Activated naive CD8-positive, alpha-beta T cell treated with anti-CD3 and anti-CD28 coated beads for 36 hours (primary cell): Measurements from ENCODE around the gene TPK1. TPM values are rescaled to one million over a fixed set of nuclear protein-coding genes. Genes with fewer than 3 reads are reported as not detected.

Experiments used
- DNase-seq: peaks from one replicate; pipeline ENCODE4 v3.0.0; 2021
- H3K27ac Mint-ChIP-seq: one replicate; pipeline ENCODE4 v1.8.0; 2022; ENCODE audit warnings: mild to moderate bottlenecking, moderate library complexity, mixed read lengths
- H3K27me3 Mint-ChIP-seq: one replicate; pipeline ENCODE4 v1.8.0; 2022; ENCODE audit warnings: mild to moderate bottlenecking, mixed read lengths
- H3K36me3 Mint-ChIP-seq: one replicate; pipeline ENCODE4 v1.8.0; 2021; ENCODE audit warnings: mild to moderate bottlenecking, mixed read lengths
- H3K4me1 Mint-ChIP-seq: one replicate; pipeline ENCODE4 v1.8.0; 2021; ENCODE audit warnings: mixed read lengths
- H3K4me3 Mint-ChIP-seq: one replicate; pipeline ENCODE4 v1.8.0; 2022; ENCODE audit warnings: mild to moderate bottlenecking, moderate library complexity, mixed read lengths
- H3K9me3 Mint-ChIP-seq: one replicate; pipeline ENCODE4 v1.8.0; 2022; ENCODE audit warnings: mixed read lengths
- total RNA-seq, 2 experiments: library from RNA; stranded (reverse); gene quantifications; one replicate each; pipeline ENCODE4 v1.2.3, GENCODE V29; 2021

TPK1 gene
- total RNA-seq, 2 experiments from 2014 or later = 16.7 to 21.4 TPM

DNA sequence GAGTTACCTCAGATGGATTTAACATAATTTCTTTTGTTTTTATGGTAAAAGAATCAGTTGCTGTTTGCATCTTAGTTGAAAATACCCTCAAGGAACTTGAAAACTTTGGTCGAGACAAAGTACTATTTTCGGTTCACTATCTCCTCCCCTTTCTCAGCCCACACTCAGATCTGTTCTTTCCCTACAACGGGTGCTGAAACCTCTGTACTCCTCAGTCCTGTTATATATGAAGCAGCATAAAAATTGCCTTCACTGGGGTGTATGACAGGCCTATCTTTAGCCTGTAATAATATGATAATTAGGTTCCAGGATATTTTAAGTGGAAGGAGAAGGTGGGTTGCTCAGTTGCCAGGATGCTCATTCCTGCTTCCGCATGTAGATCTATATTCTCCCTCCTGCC lies 327.2 kb downstream of the TPK1 start:
- no peaks in the 10 kb centered on the region for H3K4me1 Mint-ChIP-seq
- H3K36me3 Mint-ChIP-seq = peaks cover 3% of the 10 kb centered on the region
- H3K9me3 Mint-ChIP-seq = no peaks in the 10 kb centered on the region
- H3K27me3 Mint-ChIP-seq = no peaks in the 10 kb centered on the region
- DNase-seq = no peak
- no peak overlapping the region for H3K27ac Mint-ChIP-seq
- H3K4me3 Mint-ChIP-seq = no peak overlapping the region

DNA sequence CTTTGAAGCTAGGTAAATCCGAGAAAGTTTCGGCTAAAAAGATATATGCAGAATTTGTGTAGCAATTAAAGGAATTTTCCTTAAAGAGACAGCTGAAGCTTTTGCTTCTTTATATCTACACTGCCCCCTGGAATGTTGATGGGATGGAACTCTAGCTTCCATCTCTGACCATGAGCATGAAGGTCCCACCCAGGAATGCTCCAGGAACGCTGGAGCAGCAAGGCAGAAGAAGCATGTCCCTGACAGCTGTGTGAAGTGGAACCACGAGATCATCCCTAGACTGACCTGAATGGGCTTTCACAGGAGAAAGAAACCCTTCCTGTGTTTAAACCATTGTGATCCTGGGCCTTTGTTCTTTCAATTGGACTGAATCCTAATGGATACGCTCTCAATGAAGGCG lies 332.6 kb downstream of the TPK1 start:
- Mint-ChIP-seq H3K4me3 (no peak overlapping the region), H3K27ac (no peak overlapping the region), H3K27me3 (no peaks in the 10 kb centered on the region), H3K4me1 (no peaks in the 10 kb centered on the region), H3K9me3 (no peaks in the 10 kb centered on the region), H3K36me3 (peaks cover 1% of the 10 kb centered on the region)
- no peak for DNase-seq

GRCh38 chr7:144500225-144500624 lies 335.6 kb downstream of the TPK1 start:
- H3K4me3 Mint-ChIP-seq = no peak overlapping the region
- H3K27ac Mint-ChIP-seq = no peak overlapping the region
- H3K9me3 Mint-ChIP-seq = no peaks in the 10 kb centered on the region
- H3K36me3 Mint-ChIP-seq = peaks cover 4% of the 10 kb centered on the region
- DNase-seq = no peak
- no peaks in the 10 kb centered on the region for H3K4me1 Mint-ChIP-seq
- no peaks in the 10 kb centered on the region for H3K27me3 Mint-ChIP-seq

DNA sequence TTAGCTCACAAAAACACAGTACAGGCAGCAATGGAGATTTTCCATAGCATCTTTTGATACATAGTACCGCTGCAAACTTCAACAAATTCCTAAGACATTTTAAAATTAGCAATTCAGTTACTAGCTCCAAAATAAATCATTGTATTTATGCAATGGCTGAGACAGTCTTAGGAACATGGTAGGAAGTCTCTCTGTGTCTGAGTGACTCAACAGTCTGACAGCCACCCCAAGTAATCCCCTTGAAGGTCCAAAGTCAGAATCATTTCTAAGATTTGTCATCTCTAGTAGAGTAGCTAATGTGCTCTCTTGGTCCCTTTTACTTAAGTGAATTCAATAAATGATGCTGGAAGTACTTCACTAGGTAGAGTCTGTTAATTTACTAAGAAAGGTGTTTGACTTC lies 338.6 kb downstream of the TPK1 start:
- no peak for DNase-seq
- Mint-ChIP-seq H3K4me3 (no peak overlapping the region), H3K36me3 (peaks cover 5% of the 10 kb centered on the region), H3K27ac (no peak overlapping the region), H3K9me3 (peaks cover 2% of the 10 kb centered on the region), H3K27me3 (no peaks in the 10 kb centered on the region), H3K4me1 (no peaks in the 10 kb centered on the region)

GRCh38 chr7:144494355-144494754 lies 341.5 kb downstream of the TPK1 start:
- no peak for DNase-seq
- no peaks in the 10 kb centered on the region for H3K27me3 Mint-ChIP-seq
- no peak overlapping the region for H3K4me3 Mint-ChIP-seq
- H3K9me3 Mint-ChIP-seq = peaks cover 2% of the 10 kb centered on the region
- peaks cover 8% of the 10 kb centered on the region for H3K36me3 Mint-ChIP-seq
- no peaks in the 10 kb centered on the region for H3K4me1 Mint-ChIP-seq
- H3K27ac Mint-ChIP-seq = no peak overlapping the region

- Mint-ChIP-seq H3K4me3 (no peak overlapping the region), H3K36me3 (peaks cover 16% of the 10 kb centered on the region), H3K27me3 (no peaks in the 10 kb centered on the region), H3K27ac (no peak overlapping the region), H3K9me3 (peaks cover 2% of the 10 kb centered on the region), H3K4me1 (no peaks in the 10 kb centered on the region)
- no peak for DNase-seq
These were observed 346.3 kb downstream of the TPK1 start for GRCh38 chr7:144489504-144489903.

GRCh38 chr7:144488977-144489376 lies 346.9 kb downstream of the TPK1 start:
- peaks cover 20% of the 10 kb centered on the region for H3K36me3 Mint-ChIP-seq
- no peaks in the 10 kb centered on the region for H3K4me1 Mint-ChIP-seq
- no peak overlapping the region for H3K27ac Mint-ChIP-seq
- no peak for DNase-seq
- H3K27me3 Mint-ChIP-seq = no peaks in the 10 kb centered on the region
- peaks cover 5% of the 10 kb centered on the region for H3K9me3 Mint-ChIP-seq
- H3K4me3 Mint-ChIP-seq = no peak overlapping the region

GRCh38 chr7:144487901-144488300 lies 348.0 kb downstream of the TPK1 start:
- Mint-ChIP-seq H3K27me3 (no peaks in the 10 kb centered on the region), H3K27ac (no peak overlapping the region), H3K4me3 (no peak overlapping the region), H3K36me3 (peaks cover 21% of the 10 kb centered on the region), H3K9me3 (peaks cover 7% of the 10 kb centered on the region), H3K4me1 (no peaks in the 10 kb centered on the region)
- no peak for DNase-seq

- Mint-ChIP-seq H3K27me3 (no peaks in the 10 kb centered on the region), H3K27ac (no peak overlapping the region), H3K4me3 (no peak overlapping the region), H3K4me1 (no peaks in the 10 kb centered on the region), H3K36me3 (peaks cover 18% of the 10 kb centered on the region), H3K9me3 (peaks cover 7% of the 10 kb centered on the region)
- DNase-seq = no peak
These were observed 351.4 kb downstream of the TPK1 start for GRCh38 chr7:144484445-144484844.

GRCh38 chr7:144483189-144483588 lies 352.7 kb downstream of the TPK1 start:
- H3K27ac Mint-ChIP-seq = no peak overlapping the region
- H3K9me3 Mint-ChIP-seq = peaks cover 7% of the 10 kb centered on the region
- H3K4me1 Mint-ChIP-seq = no peaks in the 10 kb centered on the region
- H3K36me3 Mint-ChIP-seq = peaks cover 14% of the 10 kb centered on the region
- no peak for DNase-seq
- no peak overlapping the region for H3K4me3 Mint-ChIP-seq
- no peaks in the 10 kb centered on the region for H3K27me3 Mint-ChIP-seq

DNA sequence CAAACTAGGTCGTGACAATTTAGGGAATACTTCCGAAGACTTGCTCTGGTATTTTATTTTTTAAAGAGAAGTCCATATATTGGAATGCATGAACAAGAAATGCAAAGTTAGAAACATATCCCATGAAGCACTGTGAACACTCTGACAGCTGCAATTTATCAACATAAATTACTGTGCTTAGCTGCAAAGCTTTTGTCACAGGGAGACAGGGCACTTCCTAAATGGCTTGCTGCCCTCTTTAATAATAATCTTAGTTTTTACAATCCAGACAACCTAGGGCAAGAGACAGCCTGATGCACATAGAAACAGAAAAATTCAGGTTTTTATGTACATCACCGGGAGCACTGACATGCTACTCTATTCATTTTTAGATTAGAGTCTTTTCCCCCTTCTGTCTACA lies 354.0 kb downstream of the TPK1 start:
- Mint-ChIP-seq H3K4me1 (no peaks in the 10 kb centered on the region), H3K9me3 (peaks cover 7% of the 10 kb centered on the region), H3K27ac (no peak overlapping the region), H3K36me3 (peaks cover 6% of the 10 kb centered on the region), H3K4me3 (no peak overlapping the region), H3K27me3 (no peaks in the 10 kb centered on the region)
- no peak for DNase-seq

DNA sequence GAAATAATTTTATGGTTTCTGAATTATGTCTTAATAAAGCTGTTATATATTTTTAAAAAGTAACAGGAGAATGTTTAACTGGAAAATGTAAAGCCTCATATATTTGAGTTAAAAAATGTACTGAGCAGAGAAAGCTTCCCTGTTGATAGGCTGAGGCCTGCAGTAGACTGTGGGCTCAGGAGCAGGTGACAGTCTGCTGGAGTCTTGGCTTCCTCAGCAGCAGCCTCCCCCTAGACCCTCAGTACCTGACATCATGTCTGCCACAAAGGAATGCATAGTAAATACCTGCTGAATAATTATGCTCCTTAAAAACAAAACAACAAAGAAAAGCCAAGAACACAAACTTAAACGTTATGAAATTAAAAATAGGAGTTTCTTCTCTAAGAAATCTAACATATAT lies 358.5 kb downstream of the TPK1 start:
- no peak for DNase-seq
- no peaks in the 10 kb centered on the region for H3K9me3 Mint-ChIP-seq
- H3K27ac Mint-ChIP-seq = no peak overlapping the region
- no peak overlapping the region for H3K4me3 Mint-ChIP-seq
- no peaks in the 10 kb centered on the region for H3K4me1 Mint-ChIP-seq
- no peaks in the 10 kb centered on the region for H3K27me3 Mint-ChIP-seq
- no peaks in the 10 kb centered on the region for H3K36me3 Mint-ChIP-seq

- no peak for DNase-seq
- no peaks in the 10 kb centered on the region for H3K27me3 Mint-ChIP-seq
- no peaks in the 10 kb centered on the region for H3K36me3 Mint-ChIP-seq
- no peaks in the 10 kb centered on the region for H3K4me1 Mint-ChIP-seq
- no peak overlapping the region for H3K27ac Mint-ChIP-seq
- H3K4me3 Mint-ChIP-seq = no peak overlapping the region
- H3K9me3 Mint-ChIP-seq = no peaks in the 10 kb centered on the region
These were observed 360.8 kb downstream of the TPK1 start for GRCh38 chr7:144474800-144475615.

DNA sequence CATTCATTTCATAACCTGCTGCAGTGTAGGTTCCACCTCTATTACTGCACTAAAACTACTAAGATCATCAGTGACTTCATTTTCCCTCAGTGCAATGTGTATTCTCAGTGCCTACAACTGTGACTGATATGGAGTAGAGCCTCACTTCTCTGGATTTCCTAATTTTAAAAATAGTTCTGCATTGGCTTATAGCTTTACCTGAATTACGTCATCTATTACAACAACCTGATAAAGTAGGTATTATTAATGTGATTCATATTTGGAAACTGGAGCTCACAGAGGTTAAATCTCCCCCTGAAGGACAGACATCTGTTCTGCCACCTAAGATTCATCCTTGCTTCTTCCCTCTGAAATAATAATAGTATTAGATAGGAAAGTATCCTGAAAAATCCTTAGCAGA lies 361.5 kb downstream of the TPK1 start:
- no peaks in the 10 kb centered on the region for H3K4me1 Mint-ChIP-seq
- H3K9me3 Mint-ChIP-seq = no peaks in the 10 kb centered on the region
- H3K27ac Mint-ChIP-seq = no peak overlapping the region
- H3K4me3 Mint-ChIP-seq = no peak overlapping the region
- DNase-seq = no peak
- no peaks in the 10 kb centered on the region for H3K27me3 Mint-ChIP-seq
- peaks cover 3% of the 10 kb centered on the region for H3K36me3 Mint-ChIP-seq

DNA sequence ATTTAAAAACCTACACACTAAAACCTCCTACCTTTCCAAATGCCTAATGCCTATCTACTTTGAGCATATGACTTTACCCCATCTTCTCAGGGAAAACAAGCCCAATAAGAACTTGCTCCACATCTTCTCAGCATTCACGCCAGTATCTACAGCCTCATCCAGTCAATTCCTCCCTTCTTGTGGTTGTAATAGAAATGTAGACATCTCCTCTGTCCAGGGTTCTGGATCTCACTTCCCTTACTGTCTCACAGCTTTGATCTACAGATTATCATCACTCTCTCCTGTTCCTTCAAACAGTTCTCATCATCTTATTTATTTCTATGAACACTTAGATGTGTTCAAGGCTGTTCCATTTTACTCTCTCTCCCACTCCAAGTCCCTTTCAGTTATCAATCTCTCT lies 361.9 kb downstream of the TPK1 start:
- Mint-ChIP-seq H3K27ac (no peak overlapping the region), H3K27me3 (no peaks in the 10 kb centered on the region), H3K36me3 (peaks cover 8% of the 10 kb centered on the region), H3K4me3 (no peak overlapping the region), H3K9me3 (no peaks in the 10 kb centered on the region), H3K4me1 (no peaks in the 10 kb centered on the region)
- DNase-seq = no peak

DNA sequence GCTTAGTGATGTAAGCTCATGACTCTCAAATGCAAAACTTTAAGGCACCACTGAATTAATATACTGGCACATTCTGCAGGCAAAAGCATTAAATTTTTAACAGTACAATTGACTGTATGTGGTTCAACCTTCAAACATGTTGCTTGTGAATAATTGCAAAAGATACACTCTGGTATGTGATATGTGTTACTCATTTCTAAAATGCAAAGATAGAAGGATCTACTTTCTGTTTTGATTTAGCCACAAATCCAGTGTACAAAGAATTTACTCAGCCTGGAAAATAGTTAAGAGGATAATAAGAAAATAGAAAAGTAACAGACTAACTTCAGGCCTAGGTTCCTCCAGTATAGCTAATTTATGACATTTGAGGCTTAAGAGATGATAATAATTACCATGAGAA lies 365.8 kb downstream of the TPK1 start:
- Mint-ChIP-seq H3K27ac (no peak overlapping the region), H3K27me3 (no peaks in the 10 kb centered on the region), H3K9me3 (peaks cover 14% of the 10 kb centered on the region), H3K4me3 (no peak overlapping the region), H3K4me1 (no peaks in the 10 kb centered on the region), H3K36me3 (peaks cover 28% of the 10 kb centered on the region)
- no peak for DNase-seq
